ENCODE results near the gene CLASRP. TPM values are rescaled to one million over a fixed set of nuclear protein-coding genes. Genes with fewer than 3 reads are reported as not detected.

The CLASRP gene
- total RNA-seq, 1 donor from 2014 or later: 109 TPM

DNA sequence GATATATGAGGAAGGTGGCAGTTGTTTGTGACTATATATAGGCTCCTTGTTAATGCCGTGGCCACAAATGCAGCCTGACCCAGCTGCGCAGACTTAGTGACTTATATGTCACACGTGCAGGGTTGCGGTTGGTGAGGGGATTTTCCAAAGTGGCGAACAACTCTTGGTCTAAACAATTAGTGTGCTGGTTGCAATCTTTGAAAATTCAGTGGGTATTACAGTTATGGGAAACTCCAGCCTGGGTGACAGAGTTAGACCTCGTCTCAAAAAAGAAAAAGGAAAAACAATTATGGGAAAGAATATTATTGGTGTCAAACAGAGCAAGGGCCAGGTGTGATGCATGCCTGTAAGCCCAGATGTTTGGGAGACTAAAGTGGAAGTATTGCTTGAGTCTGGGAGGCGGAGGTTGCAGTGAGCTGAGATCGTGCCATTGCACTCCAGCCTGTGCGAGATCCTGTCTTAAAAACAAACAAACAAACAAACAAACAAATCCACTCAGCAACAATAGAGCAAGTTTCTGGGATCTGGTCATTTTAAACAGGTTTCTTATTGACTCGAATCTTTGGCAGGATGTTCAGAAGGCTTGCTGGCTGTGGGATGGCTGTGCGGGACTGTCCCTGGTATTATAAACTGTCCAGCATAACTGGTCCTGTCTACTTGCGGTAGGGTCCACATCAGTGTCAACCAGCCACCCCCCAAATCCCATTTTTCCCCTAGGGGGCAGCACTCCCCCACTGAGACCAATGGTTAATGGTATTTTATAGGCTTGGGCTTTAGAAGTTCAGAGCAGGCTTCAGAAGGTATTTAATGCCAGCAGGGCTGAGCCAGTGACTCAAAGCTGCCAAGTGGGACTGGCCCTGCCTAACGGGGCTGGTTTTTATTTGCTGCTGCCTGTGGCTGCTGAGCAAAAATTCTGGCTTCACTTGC is 22.2 kb upstream of the CLASRP start:
- DNase-seq (ENCODE audit: low spot score): no peak
- intact Hi-C loops (cut with DNase I): no loop called here
- ATAC-seq: peak; percentile 76

DNA sequence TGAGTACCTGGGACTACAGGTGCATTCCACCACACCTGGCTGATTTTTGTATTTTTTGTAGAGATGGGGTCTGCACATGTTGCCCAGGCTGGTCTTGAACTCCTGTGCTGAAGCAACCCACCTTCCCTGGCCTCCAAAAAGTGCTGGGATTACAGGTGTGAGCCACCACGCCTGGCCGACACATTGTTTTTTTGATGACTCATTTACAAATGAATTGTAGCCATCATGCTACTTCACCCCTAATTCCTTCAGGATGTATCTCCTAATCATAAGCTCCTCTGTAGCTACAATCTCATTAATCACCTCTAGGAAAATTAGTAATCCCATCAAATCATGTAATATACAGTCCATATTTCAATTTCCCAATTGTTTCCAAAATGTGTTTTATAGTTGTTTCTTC is 19.7 kb upstream of the CLASRP start:
- intact Hi-C loops (cut with DNase I): no loop called here
- DNase-seq (ENCODE audit: low spot score) (no peak), ATAC-seq (no peak)

DNA sequence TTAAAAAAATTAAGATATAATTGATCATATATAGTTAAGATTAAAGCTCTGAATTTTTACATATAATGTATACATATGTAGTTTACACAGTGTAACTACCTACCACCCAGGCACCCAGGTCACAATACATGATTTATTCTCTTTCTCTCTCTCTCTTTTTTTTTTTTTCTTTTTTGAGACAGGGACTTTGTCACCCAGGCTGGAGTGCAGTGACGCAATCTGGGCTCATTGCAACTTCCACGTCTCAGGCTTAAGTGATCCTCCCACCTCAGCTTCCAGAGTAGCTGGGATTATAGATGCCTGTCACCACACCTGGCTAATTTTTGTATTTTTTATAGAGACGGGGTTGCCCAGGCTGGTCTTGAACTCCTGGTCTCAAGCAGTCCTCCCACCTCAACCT is 18.8 kb upstream of the CLASRP start:
- intact Hi-C loops (cut with DNase I): no loop called here
- ATAC-seq (no peak), DNase-seq (ENCODE audit: low spot score) (no peak)

DNA sequence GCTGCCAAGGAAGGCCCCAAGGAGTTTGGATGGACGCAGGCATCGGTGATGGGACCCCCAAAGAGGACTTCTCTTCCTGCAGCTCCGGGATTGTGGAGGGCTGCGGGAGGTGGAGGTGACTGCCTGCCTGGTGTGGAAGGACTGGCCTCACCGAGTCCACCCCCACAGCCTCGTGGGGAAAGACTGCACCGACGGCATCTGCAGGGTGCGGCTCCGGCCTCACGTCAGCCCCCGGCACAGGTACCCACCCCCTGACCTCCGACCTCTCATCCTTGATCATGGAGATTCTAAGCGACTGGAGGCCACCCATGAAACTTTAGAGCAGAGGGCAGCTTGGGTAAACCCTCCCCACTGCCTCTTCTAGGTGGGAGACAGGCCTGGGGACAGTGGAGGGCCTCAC is 16.9 kb upstream of the CLASRP start:
- no peak for DNase-seq (ENCODE audit: low spot score)
- intact Hi-C loops (cut with DNase I): no loop called here
- no peak for ATAC-seq

DNA sequence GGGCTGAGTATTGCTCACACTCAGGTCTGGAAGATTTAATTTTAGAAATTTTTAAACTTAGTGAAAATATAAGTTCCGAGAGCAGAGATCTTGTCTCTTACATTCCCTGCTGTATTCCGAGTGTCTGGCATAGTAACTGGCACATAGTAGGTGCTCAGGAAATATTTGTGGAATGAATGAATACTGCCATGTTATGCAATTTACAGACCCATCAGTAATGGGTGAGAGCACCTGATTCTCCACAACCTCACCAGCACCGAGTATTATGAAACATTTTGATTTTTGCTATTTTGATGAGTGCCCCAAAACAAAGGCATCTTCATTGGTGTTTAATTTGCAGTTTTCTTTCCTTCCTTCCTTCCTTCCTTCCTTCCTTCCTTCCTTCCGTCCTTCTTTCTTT is 15.8 kb upstream of the CLASRP start:
- DNase-seq (ENCODE audit: low spot score) (no peak), ATAC-seq (no peak)
- intact Hi-C loops (cut with DNase I): no loop called here

DNA sequence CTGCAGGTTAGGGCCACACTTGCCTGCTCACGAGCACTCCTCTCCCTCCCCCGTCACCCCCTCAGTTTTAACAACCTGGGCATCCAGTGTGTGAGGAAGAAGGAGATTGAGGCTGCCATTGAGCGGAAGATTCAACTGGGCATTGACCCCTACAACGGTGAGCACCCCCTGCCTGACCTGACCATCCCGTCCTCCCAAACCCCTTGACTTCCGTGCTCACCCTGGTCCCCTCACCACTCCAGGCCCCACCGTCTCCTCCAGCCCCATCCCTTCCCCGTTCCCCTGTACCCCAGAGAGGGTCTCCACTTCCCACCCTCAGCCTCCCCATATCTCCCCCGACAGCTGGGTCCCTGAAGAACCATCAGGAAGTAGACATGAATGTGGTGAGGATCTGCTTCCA is 13.6 kb upstream of the CLASRP start:
- intact Hi-C loops (cut with DNase I): no loop called here
- DNase-seq (ENCODE audit: low spot score): no peak
- no peak for ATAC-seq

DNA sequence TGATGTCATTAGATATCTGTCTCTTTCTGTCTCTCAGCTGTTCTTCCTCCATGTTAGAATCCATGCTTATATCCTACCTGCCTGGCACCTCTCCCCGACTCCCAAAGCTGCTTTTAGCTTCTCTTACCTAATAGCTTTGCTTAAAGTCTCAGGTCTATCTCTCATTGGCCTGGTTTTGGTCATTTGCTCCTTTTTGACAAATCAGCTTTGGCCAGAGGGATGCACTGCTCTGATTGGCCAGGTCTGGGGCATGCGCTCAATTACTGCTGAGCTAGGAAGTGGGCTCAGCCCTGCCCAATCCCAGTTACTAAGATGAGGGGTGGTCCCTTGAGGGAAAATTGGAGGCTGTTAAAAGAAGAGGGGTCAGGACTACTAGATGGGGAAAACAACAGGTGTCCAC is 11.5 kb upstream of the CLASRP start:
- ATAC-seq (no peak), DNase-seq (ENCODE audit: low spot score) (no peak)
- intact Hi-C loops (cut with DNase I): no loop called here

DNA sequence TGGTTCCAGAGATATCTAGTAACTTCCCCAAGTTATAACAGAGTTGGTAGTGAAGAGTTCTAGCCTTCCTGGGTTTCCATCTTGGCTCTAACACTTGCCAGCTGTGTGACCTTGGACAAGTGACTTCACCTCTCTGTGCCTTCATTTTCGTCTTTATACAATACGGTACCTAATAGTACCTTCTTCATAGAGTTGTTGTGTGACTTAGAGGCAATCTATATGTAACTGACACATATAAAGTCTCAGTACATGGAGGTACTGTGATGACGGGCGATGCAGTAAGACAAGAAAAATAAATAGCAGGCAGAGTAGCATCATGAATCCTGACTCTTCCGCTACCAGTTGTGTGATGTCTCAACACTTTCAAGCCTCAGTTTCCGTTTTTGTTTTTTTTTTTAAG is 8.0 kb upstream of the CLASRP start:
- intact Hi-C loops (cut with DNase I): no loop called here
- ATAC-seq (no peak), DNase-seq (ENCODE audit: low spot score) (no peak)

DNA sequence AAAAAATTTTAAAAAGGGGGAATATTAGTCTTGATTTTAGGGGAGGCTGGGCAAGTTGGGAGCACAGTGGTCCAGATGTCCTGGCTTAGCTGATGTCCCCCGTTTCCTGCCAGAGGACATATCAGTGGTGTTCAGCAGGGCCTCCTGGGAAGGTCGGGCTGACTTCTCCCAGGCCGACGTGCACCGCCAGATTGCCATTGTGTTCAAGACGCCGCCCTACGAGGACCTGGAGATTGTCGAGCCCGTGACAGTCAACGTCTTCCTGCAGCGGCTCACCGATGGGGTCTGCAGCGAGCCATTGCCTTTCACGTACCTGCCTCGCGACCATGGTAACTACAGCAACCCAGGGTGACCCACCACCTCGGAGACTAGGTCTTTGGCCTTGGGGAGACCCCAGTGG is 6.4 kb upstream of the CLASRP start:
- ATAC-seq (no peak), DNase-seq (ENCODE audit: low spot score) (no peak)
- intact Hi-C loops (cut with DNase I): no loop called here

DNA sequence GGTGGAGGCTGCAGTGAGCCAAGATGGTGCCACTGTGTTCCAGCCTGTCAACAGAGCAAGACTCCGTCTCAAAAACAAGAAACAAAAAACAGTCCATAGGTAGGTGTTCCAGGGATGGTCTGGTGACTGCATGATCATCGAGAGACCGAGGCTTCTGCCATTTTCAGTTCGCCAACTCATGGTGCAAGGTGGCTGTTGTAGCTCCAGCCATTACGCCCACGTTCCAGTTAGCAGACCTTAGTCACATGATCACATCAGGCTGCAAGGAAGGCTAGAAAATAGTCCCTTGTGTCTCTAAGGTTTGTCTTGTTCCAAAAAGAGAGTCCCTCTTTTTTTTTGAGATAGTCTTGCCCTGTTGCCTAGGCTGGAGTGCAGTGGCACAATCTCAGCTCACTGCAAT is 3.1 kb upstream of the CLASRP start:
- ATAC-seq (no peak), DNase-seq (ENCODE audit: low spot score) (no peak)
- intact Hi-C loops (cut with DNase I): no loop called here

DNA sequence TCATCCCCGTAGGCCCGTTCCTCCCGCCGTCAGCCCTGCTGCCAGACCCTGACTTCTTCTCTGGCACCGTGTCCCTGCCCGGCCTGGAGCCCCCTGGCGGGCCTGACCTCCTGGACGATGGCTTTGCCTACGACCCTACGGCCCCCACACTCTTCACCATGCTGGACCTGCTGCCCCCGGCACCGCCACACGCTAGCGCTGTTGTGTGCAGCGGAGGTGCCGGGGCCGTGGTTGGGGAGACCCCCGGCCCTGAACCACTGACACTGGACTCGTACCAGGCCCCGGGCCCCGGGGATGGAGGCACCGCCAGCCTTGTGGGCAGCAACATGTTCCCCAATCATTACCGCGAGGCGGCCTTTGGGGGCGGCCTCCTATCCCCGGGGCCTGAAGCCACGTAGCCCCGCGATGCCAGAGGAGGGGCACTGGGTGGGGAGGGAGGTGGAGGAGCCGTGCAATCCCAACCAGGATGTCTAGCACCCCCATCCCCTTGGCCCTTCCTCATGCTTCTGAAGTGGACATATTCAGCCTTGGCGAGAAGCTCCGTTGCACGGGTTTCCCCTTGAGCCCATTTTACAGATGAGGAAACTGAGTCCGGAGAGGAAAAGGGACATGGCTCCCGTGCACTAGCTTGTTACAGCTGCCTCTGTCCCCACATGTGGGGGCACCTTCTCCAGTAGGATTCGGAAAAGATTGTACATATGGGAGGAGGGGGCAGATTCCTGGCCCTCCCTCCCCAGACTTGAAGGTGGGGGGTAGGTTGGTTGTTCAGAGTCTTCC is 1.3 kb upstream of the CLASRP start:
- intact Hi-C loops (cut with DNase I): no loop called here
- no peak for DNase-seq (ENCODE audit: low spot score)
- ATAC-seq: no peak

DNA sequence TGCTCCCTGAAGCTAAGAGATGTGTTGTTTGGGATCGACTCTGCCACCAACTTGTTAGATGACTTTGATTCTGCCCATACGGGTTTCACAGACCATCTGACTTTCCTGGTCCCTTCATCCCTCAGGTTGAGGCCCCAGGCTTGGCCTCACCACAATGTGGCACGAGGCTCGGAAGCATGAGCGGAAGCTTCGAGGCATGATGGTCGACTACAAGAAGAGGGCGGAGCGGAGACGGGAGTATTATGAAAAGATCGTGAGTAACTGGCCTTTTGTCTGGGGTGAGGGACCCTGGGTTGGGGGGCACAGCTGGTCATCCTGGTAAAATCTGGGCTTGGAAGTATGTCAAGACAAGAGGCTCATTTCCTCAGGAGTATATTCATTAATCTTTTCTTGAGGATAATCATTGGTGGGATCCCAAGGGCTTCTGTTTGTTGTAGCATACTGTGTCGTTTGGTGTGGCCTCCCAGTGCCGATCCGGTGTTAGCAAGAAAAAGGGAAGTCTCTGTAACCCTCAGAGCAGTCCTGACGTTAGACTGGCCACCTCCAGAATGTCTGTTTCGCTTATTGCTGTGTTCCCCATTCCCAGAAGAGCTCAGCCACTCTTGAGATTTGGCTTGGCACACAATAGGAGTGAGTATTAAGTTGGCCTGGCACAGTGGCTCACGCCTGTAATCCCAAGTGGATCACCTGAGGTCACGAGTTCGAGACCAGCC is 1.4 kb downstream of the CLASRP start:
- DNase-seq (ENCODE audit: low spot score): no peak
- ATAC-seq: no peak
- intact Hi-C loops (cut with DNase I): no loop called here

DNA sequence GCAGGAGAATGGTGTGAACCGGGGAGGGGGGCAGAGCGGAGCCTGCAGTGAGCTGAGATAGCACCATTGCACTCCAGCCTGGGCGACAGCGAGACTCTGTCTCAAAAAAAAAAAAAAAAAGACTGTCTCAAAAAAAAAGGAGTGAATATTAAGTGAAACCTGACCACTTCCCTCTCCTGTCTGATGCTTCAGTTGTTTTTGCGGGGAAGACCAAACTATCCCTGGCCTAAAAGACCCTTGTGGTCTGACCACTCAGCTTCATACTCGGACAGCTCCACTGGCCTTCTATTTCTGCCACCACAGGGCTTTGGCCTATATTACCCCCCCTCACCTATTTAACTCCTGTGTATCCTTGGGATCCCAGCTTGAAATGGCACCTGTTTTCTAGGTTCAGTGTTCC is 2.3 kb downstream of the CLASRP start:
- ATAC-seq (no peak), DNase-seq (ENCODE audit: low spot score) (no peak)
- intact Hi-C loops (cut with DNase I): no loop called here

DNA sequence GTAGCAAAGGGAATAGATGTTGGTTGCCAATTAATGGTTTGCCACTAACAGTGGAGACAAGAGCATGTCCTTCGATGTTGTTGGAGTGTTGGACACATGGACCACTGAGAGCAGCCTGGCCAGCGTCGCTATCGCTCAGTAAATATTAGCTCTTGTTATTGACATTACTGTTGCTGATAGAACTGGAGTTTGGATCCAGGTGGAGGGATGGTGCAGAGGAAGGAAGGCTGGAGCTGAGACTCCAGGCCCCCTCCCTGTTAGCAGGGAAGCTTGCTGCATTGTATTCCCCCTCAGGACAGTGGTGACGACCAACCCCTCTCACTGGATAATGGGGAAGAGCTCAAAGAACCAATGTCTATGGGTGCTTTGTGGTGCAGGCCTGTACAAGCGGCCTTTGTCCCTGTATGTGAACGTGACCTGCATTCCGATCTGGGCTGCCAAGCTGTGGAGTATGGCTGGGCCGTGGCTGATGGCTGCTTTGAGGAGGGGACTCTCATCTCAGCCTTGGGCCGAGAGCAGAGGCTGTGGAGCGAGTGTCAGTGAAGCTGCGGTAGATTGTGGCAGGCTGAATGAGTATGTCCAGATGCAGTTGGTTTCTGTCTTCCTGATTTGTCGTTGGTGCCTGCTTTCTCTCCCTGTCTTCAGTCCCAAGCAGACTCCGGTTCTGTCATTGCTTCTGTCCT is 7.0 kb downstream of the CLASRP start:
- intact Hi-C loops (cut with DNase I): no loop called here
- ATAC-seq (peak; percentile 69), DNase-seq (ENCODE audit: low spot score) (no peak)

DNA sequence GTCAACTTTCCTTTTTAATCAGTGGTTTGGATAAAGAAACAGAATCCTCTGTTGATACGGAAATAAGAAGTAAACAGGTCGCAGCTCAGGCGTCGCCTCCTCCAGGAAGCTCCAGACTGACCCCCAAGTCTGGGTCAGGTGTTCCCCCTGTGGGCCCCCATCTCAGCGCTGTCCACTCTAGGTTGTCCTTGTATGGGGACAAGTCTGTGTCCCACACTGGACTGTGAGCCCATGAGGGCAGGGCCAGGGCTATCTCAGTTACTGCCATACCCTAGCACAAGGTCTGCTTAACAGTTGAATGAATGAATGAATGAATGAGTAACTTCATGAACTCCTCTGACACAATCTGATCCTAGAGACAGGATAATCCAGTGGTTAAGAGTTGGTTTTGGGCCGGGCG is 7.5 kb downstream of the CLASRP start:
- no peak for DNase-seq (ENCODE audit: low spot score)
- intact Hi-C loops (cut with DNase I): no loop called here
- no peak for ATAC-seq

DNA sequence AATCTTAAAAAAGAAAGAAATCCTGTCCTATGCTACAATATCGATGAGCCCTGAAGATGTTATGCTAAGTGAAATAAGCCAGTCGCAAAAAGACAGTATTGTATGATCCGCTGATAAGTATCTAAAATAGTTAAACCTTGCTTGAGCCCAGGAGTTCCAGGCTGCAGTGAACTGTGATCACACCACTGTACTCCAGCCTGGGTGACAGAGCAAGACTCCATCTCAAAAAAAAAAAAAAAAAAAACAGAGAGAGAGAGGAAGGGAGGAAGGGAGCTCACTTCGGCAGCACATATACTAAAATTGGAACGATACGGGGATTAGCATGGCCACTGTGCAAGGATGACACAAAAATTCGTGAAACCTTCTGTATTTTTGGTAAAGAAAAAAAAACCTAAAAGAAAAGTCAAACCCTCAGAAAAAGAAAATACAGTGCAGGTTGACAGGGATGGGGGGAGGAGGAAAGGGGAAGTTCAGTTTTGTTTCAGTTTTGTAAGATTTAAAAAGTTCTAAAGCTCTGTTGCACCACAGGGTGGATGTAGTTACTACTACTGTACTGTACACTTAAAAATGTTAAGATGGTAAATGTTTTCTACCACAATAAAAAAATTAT is 8.4 kb downstream of the CLASRP start:
- DNase-seq (ENCODE audit: low spot score): no peak
- no peak for ATAC-seq
- intact Hi-C loops (cut with DNase I): no loop called here

DNA sequence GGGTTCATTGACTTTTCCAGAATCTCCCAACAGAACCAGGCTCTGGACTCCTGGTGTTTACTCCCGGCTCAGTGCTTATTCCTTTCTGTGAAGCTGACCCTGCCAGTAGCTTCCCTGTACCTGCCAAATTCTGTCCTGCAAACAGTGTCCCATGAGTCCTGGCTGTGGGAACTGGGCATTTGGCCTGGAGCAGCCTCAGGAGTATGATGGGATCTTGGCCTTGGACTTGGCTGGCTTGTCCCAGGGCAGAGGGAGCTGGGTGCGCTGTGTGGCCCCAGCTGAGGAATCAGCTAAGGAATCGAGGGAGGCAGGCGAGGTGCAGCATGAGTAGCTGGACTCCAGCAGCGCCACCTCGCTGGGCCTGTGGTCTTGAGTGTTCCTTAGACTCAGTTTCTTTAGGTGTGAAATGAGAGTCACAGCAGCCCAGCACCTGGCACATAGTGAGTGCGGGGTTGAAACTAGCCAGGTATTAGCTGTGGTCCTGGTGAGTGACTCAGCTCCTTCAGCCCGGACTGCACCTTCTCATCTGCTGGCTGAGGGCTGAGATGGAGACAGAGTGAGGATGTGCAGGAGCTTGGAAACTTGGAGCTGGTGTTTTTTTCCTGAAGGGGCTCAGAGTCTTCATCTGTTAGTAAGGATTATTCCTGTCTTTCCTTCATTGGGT is 10.4 kb downstream of the CLASRP start:
- intact Hi-C loops (cut with DNase I): no loop called here
- no peak for ATAC-seq

DNA sequence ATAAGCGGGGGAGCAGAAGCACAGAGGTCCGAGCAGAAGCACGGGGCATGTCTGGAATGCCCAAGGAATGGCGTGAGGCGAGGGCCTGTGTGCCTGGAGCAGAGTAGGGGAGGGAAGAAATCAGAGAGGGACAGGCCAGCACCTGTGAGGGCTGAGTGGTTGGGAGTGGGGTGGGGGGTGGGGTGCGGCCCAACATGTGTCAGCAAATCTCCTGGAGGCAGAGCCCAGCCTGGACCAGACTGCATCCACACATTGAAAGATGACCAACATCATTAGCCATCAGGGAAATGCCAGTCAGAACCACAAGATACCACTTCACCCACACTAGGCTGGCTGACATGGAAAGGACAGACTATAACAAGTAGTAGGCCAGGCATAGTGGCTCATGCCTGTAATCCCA is 11.2 kb downstream of the CLASRP start:
- intact Hi-C loops (cut with DNase I): no loop called here
- ATAC-seq (no peak), DNase-seq (ENCODE audit: low spot score) (no peak)

More for the DNA sequence above, 10.4 kb downstream of the CLASRP start:
- DNase-seq (ENCODE audit: low spot score): no peak
